ENCODE measurements around the gene DDX17.

The DDX17 gene

DNA sequence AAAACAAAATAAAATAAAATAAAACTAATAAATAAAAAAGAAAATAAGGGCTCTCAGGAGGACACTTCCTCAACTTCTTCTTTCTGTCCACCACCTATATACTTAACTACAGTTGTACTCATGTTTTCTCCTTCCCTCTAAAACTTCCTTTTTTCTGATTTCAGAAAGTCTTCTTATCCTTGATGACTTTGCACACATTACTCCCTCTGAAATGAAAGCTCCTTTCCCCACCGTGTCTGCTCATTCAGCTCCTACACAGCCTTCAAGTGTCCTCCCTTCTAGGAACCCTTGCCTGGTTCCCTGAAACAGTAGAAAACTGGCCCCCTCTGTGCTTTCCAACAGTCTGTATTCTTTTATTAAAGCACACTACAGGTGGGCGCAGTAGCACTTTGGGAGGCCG lies 18.3 kb upstream of the DDX17 start:
- no peak for DNase-seq (ENCODE audit: low read depth, low spot score)
- ChIA-PET POLR2A (no interaction called here), CTCF (no interaction called here)
- H3K4me3 ChIP-seq (ENCODE audit: low read depth, low read length): no peak overlapping the region
- TF ChIP-seq, protein P1, sequence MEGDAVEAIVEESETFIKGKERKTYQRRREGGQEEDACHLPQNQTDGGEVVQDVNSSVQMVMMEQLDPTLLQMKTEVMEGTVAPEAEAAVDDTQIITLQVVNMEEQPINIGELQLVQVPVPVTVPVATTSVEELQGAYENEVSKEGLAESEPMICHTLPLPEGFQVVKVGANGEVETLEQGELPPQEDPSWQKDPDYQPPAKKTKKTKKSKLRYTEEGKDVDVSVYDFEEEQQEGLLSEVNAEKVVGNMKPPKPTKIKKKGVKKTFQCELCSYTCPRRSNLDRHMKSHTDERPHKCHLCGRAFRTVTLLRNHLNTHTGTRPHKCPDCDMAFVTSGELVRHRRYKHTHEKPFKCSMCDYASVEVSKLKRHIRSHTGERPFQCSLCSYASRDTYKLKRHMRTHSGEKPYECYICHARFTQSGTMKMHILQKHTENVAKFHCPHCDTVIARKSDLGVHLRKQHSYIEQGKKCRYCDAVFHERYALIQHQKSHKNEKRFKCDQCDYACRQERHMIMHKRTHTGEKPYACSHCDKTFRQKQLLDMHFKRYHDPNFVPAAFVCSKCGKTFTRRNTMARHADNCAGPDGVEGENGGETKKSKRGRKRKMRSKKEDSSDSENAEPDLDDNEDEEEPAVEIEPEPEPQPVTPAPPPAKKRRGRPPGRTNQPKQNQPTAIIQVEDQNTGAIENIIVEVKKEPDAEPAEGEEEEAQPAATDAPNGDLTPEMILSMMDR (IDR thresholded peaks at IDR 0.05; ENCODE audit: insufficient read depth, low read length, missing control alignments): no peak

DNA sequence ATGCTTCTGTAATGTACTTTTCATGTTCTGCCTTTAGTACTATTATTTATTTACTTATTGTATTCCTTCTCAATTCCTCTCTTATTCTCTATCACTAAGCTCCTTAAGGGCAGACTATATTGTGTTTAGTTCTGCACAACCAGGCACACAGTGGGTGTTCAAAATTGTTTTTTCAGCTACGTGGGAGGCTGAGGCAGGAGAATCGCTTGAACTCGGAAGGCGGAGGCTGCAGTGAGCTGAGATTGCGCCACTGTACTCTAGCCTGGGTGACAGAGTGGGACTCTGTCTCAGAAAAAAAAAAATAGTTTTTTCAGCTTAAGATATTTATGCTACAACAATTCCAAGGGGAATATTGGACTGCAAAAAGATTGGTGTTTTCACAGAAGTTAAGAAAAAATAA lies 17.4 kb upstream of the DDX17 start:
- DNase-seq (ENCODE audit: low read depth, low spot score): no peak
- no peak overlapping the region for H3K4me3 ChIP-seq (ENCODE audit: low read depth, low read length)
- CTCF ChIA-PET: interaction anchor here (1.0 kb wide), 1 partner anchor 471 kb away, joined by 3 read pairs; no protein-coding TSS in a partner anchor
- TF ChIP-seq, protein P1 (IDR thresholded peaks at IDR 0.05; ENCODE audit: insufficient read depth, low read length, missing control alignments): no peak
- POLR2A ChIA-PET: no interaction called here

DNA sequence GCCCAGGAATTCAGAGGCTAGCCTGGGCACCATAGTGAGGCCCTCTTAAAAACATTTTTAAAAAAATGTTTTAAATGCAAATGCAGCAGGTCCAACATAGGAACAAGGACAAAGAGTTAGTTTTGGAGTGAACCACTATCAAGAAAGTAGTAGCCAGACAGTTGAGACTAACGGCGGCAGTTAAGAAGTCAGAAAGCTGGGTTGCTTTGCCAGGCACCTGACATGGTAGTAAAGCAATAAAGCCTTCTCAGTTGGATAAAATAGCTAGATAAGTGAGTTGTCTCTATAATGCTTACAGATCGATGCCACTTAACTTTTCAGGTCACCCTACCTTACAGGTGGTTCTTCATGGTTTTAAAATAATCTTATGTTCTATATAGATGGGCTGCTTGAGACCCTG lies 16.9 kb upstream of the DDX17 start:
- TF ChIP-seq, protein P1 (IDR thresholded peaks at IDR 0.05; ENCODE audit: insufficient read depth, low read length, missing control alignments): no peak
- CTCF ChIA-PET: interaction anchor here (1.0 kb wide), 1 partner anchor 471 kb away, joined by 3 read pairs; no protein-coding TSS in a partner anchor
- POLR2A ChIA-PET: no interaction called here
- DNase-seq (ENCODE audit: low read depth, low spot score): no peak
- no peak overlapping the region for H3K4me3 ChIP-seq (ENCODE audit: low read depth, low read length)

DNA sequence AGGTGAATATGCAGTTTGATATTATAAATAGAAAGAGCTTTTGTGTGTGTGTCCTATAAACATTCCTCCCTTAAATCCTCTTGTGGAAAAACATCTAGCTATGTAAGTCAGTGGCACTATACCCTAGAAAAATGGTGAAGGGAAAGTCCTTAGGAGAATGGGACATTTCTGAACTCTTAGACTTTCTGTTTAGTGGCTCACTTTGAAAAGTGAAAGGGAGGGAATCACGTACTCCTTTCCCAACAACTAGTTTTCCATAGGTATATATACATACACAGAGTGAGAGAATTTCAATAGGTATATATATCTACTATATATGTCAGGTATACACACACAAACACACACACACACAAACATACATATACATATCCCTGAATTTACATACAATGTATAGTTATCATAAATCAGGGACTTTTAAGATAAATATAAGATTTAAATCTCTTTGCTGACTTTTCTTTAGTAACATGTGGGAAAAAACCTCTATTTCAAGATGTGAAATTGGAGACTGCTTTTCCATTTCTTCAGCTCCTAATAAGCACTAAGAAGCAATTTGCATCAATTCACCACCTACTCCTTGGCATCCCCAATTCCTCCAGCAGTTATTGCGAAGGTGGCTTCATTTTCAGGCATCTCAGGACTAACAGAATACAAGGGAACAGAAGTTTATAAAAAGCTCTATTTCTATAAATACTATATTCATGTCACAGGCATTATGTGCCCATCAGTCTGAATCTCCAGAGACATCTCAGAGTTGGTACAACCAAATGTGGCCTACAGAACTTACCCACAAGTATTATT lies 13.5 kb upstream of the DDX17 start:
- TF ChIP-seq, protein P1 (IDR thresholded peaks at IDR 0.05; ENCODE audit: insufficient read depth, low read length, missing control alignments): no peak
- CTCF ChIA-PET: interaction anchor here (1.2 to 1.5 kb wide), 2 partner anchors 9 to 51 kb away, joined by 3 to 4 read pairs; no protein-coding TSS in a partner anchor
- POLR2A ChIA-PET: no interaction called here
- H3K4me3 ChIP-seq (ENCODE audit: low read depth, low read length): no peak overlapping the region
- no peak for DNase-seq (ENCODE audit: low read depth, low spot score)

DNA sequence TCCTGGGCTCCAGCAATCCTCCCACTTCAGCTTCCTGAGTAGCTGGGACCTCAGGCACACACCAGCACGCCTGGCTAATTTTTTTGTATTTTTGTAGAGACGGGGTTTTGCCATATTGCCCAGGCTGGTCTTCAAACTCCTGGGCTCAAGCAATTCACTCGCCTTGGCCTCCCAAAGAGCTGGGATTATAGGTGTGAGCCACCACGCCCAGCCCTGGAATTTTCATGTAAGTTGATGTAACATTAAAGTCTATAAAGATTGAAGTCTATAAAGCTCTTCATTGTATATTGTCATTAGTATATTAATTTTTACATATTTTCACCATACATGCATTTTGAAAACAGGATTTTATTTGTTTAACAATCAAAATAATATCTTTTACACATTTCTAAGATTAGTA lies 12.5 kb upstream of the DDX17 start:
- no peak for DNase-seq (ENCODE audit: low read depth, low spot score)
- TF ChIP-seq, protein P1 (IDR thresholded peaks at IDR 0.05; ENCODE audit: insufficient read depth, low read length, missing control alignments): no peak
- H3K4me3 ChIP-seq (ENCODE audit: low read depth, low read length): no peak overlapping the region
- POLR2A ChIA-PET: no interaction called here
- CTCF ChIA-PET: interaction anchor here (1.2 kb wide), 1 partner anchor 8 kb away, joined by 4 read pairs; no protein-coding TSS in a partner anchor

DNA sequence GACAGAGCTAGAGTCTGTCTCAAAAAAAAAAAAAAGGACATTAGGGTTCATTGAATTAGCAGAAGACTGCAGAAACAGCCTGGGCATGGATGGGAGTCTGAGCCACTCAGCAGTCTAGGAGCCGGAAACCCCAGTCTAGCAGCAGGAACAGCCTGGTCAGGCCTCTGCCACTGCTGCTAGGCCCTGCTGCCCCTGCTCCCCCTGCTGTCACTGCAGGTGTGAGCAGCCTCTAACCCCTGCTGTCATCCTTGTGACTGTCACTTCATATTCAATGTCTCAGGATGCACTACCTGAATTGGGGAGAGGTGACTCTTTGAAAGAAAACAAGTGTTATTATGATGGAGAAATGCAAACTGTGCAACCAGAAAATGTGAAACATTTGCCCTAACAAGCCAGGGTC lies 7.0 kb upstream of the DDX17 start:
- TF ChIP-seq, protein P1 (IDR thresholded peaks at IDR 0.05; ENCODE audit: insufficient read depth, low read length, missing control alignments): no peak
- POLR2A ChIA-PET: no interaction called here
- no peak overlapping the region for H3K4me3 ChIP-seq (ENCODE audit: low read depth, low read length)
- CTCF ChIA-PET: no interaction called here
- DNase-seq (ENCODE audit: low read depth, low spot score): no peak
